ENCODE data around the gene NIN. TPM values are rescaled to one million over a fixed set of nuclear protein-coding genes. Genes with fewer than 3 reads are reported as not detected.
A peak's percentile ranks its signal among the peaks of the same experiment; 100 is the strongest.

NIN gene
- total RNA-seq, 1 experiment from 2014 or later: 16.9 TPM

GRCh38 chr14:50828721-50829488 is 2.1 kb downstream of the NIN start:
- no peaks in the 10 kb centered on the region for H3K9me3 Mint-ChIP-seq (ENCODE audit: unreplicated experiment)
- Histone ChIP-seq H3K4me3 (ENCODE audit: low read depth, low read length) (no peak overlapping the region), H3K4me1 (peaks cover 27% of the 10 kb centered on the region), H3K27me3 (replicated peaks; ENCODE audit: control insufficient read depth, insufficient read depth, low read length) (peaks cover 5% of the 10 kb centered on the region; the same call in 1 of the 2 replicates), H3K36me3 (ENCODE audit: control insufficient read depth, insufficient read depth, low read length) (no peaks in the 10 kb centered on the region), H3K9me3 (no peaks in the 10 kb centered on the region)
- peak overlapping the region; percentile 66 for H3K4me3 Mint-ChIP-seq (ENCODE audit: unreplicated experiment)
- H3K4me1 Mint-ChIP-seq (ENCODE audit: low read depth, unreplicated experiment): peaks cover 23% of the 10 kb centered on the region
- peaks cover 17% of the 10 kb centered on the region for H3K27me3 Mint-ChIP-seq (ENCODE audit: insufficient read depth, unreplicated experiment)
- no peak overlapping the region for H3K27ac Mint-ChIP-seq (ENCODE audit: unreplicated experiment)
- intact Hi-C loops (cut with micrococcal nuclease; ENCODE audit: unreplicated experiment): no loop called here
- DNase-seq: no peak
- ChIA-PET POLR2A (no interaction called here), CTCF (interaction anchor here (1.6 kb wide), 1 partner anchor 32 kb away, joined by 9 read pairs; no protein-coding TSS in a partner anchor)
- BruUV-seq (replicated peaks): no TSS peak
- no peak for TF ChIP-seq CTCF (IDR thresholded peaks at IDR 0.05; ENCODE audit: insufficient read depth in 1 of 2, low read depth in 1 of 2, low read length in 1 of 2, severe bottlenecking in 1 of 2, unreplicated experiment in 1 of 2)
- no peaks in the 10 kb centered on the region for H3K36me3 Mint-ChIP-seq (ENCODE audit: insufficient read depth, unreplicated experiment)

DNA sequence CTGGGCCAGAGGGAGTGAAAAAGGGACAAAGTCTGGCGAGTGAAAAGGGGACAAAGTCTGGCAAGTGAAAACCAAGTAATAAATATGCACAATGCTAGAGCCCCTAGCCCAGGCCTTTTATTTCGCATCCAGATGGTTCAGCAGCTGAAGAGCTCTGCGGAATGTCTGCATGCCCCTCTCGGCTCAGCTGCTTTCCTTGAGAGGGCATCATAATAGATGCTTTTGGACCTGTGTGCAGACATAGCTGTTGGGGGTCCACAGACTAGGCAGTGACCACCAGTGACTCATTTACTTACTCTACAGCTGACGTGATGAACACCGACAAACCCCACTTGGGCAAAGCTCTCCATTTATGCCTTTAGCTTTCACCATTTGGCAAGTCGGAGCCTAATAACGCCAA is 4.3 kb downstream of the NIN start:
- Histone ChIP-seq H3K4me1 (peaks cover 6% of the 10 kb centered on the region), H3K9me3 (no peaks in the 10 kb centered on the region), H3K36me3 (ENCODE audit: control insufficient read depth, insufficient read depth, low read length) (no peaks in the 10 kb centered on the region), H3K27me3 (replicated peaks; ENCODE audit: control insufficient read depth, insufficient read depth, low read length) (peaks cover 4% of the 10 kb centered on the region; the same call in 1 of the 2 replicates), H3K4me3 (ENCODE audit: low read depth, low read length) (no peak overlapping the region)
- ChIA-PET POLR2A (no interaction called here), CTCF (no interaction called here)
- intact Hi-C loops (cut with micrococcal nuclease; ENCODE audit: unreplicated experiment): no loop called here
- Mint-ChIP-seq H3K4me3 (ENCODE audit: unreplicated experiment) (no peak overlapping the region), H3K27ac (ENCODE audit: unreplicated experiment) (no peak overlapping the region), H3K27me3 (ENCODE audit: insufficient read depth, unreplicated experiment) (peaks cover 8% of the 10 kb centered on the region), H3K9me3 (ENCODE audit: unreplicated experiment) (no peaks in the 10 kb centered on the region), H3K36me3 (ENCODE audit: insufficient read depth, unreplicated experiment) (no peaks in the 10 kb centered on the region), H3K4me1 (ENCODE audit: low read depth, unreplicated experiment) (peaks cover 8% of the 10 kb centered on the region)
- TF ChIP-seq CTCF (IDR thresholded peaks at IDR 0.05; ENCODE audit: insufficient read depth in 1 of 2, low read depth in 1 of 2, low read length in 1 of 2, severe bottlenecking in 1 of 2, unreplicated experiment in 1 of 2): no peak
- DNase-seq: no peak
- BruUV-seq (replicated peaks): no TSS peak

DNA sequence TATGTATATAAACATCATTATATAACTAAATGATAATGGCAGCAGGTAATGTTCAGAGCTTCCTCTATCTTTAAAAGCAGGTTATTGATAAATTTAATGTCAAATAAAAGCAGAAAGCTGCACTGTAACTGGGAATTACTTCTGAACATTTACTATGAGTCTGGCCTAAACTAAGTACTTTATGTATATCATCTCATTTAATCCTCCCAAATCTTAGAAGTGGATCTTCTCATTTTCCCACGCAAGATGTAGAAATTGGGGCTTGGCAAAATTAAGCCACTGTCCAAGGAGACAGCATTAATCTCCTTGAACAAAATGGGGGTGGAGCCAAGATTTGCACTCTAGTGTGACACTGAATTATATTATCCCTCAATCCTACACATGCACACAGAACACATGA is 5.7 kb downstream of the NIN start:
- DNase-seq: no peak
- Mint-ChIP-seq H3K27ac (ENCODE audit: unreplicated experiment) (no peak overlapping the region), H3K9me3 (ENCODE audit: unreplicated experiment) (no peaks in the 10 kb centered on the region), H3K4me1 (ENCODE audit: low read depth, unreplicated experiment) (peaks cover 6% of the 10 kb centered on the region), H3K27me3 (ENCODE audit: insufficient read depth, unreplicated experiment) (peaks cover 8% of the 10 kb centered on the region), H3K4me3 (ENCODE audit: unreplicated experiment) (no peak overlapping the region), H3K36me3 (ENCODE audit: insufficient read depth, unreplicated experiment) (no peaks in the 10 kb centered on the region)
- no peaks in the 10 kb centered on the region for H3K36me3 ChIP-seq (ENCODE audit: control insufficient read depth, insufficient read depth, low read length)
- H3K4me3 ChIP-seq (ENCODE audit: low read depth, low read length): no peak overlapping the region
- no TSS peak for BruUV-seq (replicated peaks)
- peaks cover 4% of the 10 kb centered on the region; the same call in 1 of the 2 replicates for H3K4me1 ChIP-seq
- intact Hi-C loops (cut with micrococcal nuclease; ENCODE audit: unreplicated experiment): no loop called here
- no peak for TF ChIP-seq CTCF (IDR thresholded peaks at IDR 0.05; ENCODE audit: insufficient read depth in 1 of 2, low read depth in 1 of 2, low read length in 1 of 2, severe bottlenecking in 1 of 2, unreplicated experiment in 1 of 2)
- no peaks in the 10 kb centered on the region for H3K9me3 ChIP-seq
- ChIA-PET CTCF (no interaction called here), POLR2A (no interaction called here)
- H3K27me3 ChIP-seq (replicated peaks; ENCODE audit: control insufficient read depth, insufficient read depth, low read length): no peaks in the 10 kb centered on the region
